HG03159 (cell line): ENCODE results near the gene CCDC91.
"Not testable (repeated sequence)": the region's sequence is repeated elsewhere in the genome, so short reads cannot be mapped to it uniquely, and the experiment has no call there.

Experiments
- ATAC-seq: cut with Tn5 transposase; IDR thresholded peaks from one replicate; pipeline ENCODE4 v1.9.1; 2021; ENCODE audit warnings: mild to moderate bottlenecking, moderate library complexity; ENCODE audit not compliant: unreplicated experiment

Gene CCDC91

DNA sequence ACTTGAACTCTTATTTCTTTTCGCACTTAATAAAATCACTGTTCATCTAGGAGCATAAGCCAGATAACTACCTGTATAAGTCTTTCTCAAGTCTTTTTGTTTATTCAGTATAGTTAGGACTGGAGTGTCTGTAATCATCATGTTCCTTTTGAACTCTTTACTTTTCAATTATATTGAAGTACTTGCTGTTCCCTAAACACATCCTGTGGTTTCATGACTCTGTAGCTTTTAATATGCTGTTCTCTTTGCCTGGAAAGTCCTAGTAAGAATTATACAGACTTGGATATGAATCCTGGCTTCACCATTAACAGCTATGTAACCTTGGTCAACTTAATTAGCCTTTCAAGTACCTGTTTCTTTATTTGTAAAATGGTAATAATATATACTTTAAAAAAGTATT is 88.2 kb downstream of the CCDC91 start:
- ATAC-seq, result no peak

GRCh38 chr12:28278960-28279359 is 88.7 kb downstream of the CCDC91 start:
- no peak for ATAC-seq

GRCh38 chr12:28286352-28286751 is 96.1 kb downstream of the CCDC91 start:
- no peak for ATAC-seq

GRCh38 chr12:28290262-28290661 is 100.0 kb downstream of the CCDC91 start:
- no peak for ATAC-seq

DNA sequence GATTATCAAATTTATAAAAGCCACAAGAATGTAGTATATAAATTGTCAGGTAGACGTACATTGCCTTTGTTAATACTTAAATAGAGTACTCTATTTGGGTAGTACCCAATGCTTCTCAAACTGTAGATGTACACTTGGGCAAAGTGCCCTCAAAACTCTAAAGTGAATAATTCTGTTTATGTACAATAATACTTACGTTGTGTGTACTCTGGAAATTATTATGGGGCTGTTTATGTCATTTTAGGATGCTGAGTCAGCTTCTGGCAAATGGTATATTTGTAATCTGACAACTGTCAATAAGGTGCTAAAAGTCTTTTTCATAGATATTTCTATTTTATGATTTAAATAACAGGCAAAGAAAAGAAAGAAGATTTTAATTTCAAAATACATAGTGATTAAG is 102.4 kb downstream of the CCDC91 start:
- ATAC-seq, result no peak

- no peak for ATAC-seq
Measured at GRCh38 chr12:28294300-28294699, 104.0 kb downstream of the CCDC91 start.

DNA sequence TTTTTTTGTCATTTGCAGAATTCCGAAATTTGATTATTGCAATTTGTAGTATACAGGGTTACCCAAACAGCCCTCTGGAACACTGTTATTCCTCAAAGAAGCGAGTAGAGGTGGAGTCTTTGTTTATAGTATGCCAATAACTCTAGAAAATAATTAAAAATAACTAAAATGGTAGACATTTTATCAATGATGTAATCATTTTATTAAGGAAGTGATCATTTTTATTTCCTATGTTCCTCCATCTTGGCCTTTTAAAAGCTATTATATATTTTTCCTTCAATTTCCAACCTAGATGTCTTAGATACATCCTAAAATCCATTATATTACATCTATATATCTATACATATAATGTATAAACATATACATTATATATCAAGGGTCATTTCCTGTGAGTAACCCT is 106.0 kb downstream of the CCDC91 start:
- no peak for ATAC-seq

- no peak for ATAC-seq
Measured at GRCh38 chr12:28303192-28303591, 112.9 kb downstream of the CCDC91 start.

GRCh38 chr12:28306535-28306934 is 116.3 kb downstream of the CCDC91 start:
- ATAC-seq, result no peak

DNA sequence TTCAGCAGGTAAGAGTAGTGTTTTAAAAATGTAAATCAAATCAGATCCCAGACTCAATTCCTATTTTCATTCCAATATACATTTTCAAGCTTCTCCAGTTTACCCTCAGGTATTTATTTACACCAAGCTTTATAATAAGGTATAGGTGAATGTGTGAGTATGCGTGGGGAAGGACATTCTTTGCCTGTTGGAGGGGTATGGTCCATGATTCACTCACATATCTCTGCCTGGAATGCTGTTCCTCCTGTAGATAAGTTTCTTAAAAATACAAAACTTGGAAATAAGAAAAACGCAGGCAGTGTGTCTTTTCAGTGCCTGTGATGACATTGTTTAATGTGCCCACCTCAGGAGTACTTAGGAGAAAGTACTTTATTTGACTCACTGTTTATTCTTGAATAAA is 118.6 kb downstream of the CCDC91 start:
- ATAC-seq, result no peak

GRCh38 chr12:28313631-28314030 is 123.4 kb downstream of the CCDC91 start:
- no peak for ATAC-seq

DNA sequence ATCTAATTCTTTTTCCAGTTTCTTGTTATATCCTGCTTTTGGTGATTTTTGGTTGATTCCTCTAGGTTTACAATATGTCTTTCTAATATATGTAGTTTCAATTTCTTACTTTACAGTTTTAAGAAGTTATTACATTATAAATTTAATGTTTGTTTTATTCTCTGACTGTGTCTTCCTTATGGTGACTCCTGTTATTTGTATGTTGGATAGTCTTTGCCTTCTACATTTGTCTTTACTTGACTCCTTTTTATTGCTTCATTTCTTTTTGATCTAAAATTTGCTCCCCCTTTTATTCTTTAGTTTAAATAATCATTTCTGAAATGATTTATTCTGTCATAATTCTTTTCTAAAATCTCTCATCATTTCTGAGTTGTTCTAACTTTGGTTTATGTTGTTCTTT is 125.8 kb downstream of the CCDC91 start:
- no peak for ATAC-seq

DNA sequence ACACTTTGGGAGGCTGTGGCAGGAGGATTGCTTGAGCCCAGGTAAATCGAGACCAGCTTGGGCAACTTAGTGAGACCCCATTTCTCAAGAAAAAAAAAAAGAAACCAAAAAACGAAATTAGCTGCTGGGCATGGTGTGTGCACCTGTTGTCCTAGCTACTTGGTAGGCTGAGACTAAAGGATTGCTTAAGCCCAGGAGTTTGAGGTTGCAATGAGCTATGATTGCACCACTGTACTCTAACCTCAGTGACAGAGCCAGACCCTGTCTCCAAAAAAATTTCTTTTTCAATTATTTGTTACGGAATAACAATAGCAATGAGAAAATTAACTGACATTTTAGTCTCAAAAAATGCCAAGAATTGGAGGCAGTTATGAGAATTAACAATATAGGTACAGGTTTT is 128.0 kb downstream of the CCDC91 start:
- no peak for ATAC-seq

DNA sequence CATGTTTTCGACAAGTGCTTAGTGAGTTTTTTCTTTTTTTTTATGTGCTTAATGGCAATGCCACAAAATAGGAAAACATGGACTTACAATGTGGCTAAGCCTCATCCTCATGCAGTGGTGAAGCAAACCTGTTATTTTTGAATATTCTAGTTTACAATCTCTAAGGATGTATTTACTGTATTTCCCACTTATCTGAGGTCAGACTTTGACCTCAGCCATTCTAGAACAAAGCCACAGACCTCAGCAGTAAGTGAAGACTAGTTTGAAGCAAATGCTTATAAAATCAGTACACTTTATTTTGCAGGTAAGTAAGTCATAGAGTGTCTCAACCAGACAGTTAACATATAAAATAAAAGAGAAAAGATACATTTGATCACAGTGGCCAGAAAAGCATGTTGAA is 130.1 kb downstream of the CCDC91 start:
- ATAC-seq, result no peak

DNA sequence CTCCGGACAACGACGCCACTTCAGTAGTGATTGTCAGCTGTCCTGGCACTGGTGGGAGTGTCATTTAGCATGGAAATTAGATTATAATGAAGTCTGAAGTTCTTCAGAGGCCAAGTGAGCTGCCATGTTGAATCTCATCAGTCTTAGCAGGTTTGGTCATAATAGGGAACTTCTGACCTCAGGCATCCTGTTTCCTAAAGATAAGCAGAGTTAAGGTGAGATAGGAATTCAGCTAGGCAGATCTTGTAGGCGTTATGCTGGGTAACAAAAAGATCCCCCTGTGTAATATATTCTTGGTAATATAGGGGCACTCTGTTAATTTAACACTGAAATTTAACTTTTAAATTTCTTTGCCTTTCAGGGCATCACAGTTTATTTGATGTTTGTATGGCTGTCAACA is 137.5 kb downstream of the CCDC91 start:
- ATAC-seq, result no peak

- ATAC-seq, result no peak
Measured at GRCh38 chr12:28328967-28329366, 138.7 kb downstream of the CCDC91 start.

DNA sequence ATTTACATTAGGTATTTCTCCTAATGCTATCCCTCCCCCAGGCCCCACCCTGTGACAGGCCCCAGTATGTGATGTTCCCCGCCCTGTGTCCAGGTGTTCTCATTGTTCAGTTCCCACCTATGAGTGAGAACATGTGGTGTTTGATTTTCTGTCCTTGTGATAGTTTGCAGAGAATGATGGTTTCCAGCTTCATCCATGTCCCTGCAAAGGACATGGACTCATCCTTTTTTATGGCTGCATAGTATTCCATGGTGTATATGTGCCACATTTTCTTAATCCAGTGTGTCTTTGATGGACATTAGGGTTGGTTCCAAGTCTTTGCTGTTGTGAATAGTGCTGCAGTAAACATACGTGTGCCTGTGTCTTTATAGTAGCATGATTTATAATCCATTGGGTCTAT is 139.5 kb downstream of the CCDC91 start:
- not testable (repeated sequence) for ATAC-seq

GRCh38 chr12:28330232-28330631 is 140.0 kb downstream of the CCDC91 start:
- ATAC-seq, result not testable (repeated sequence)

- ATAC-seq, result no peak
Measured at GRCh38 chr12:28331130-28331529, 140.9 kb downstream of the CCDC91 start.

DNA sequence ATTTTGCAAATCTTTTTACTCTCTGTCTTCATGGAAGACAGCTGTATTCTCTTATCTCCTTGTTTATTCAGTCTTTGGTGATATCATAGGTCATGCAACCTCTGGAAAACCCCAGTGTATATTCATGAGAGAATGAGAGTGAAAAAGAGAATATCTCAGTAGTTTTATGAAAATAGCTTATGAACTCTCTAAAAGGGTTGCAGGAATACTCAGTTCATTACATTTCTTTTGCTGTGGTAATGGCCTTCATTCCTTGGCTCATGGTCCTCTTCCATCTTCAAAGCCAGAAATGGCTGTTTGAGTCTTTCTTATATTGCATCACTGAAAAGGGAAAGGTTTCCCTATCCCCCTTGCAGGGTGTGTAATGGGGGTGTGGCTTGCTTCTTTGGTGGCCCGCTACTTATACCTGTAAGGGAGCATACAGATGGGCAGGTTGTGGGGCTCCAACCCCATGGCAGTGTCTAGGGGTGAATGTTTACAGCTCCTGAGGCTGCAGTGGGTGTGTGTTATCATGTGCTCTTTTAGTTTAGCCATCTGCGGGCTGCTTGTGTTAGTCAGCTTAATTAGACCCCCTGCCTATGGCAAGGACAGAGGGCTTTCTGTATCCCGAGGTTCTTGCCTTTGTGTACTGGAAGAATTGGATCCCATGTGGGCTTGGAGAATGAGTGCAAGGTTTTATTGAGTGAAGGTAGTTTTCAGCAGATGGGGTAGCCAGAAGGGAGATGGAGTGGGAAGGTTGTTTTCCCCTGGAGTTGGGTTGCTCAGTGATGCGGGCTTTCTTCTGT is 150.2 kb downstream of the CCDC91 start:
- no peak for ATAC-seq

GRCh38 chr12:28343713-28344112 is 153.5 kb downstream of the CCDC91 start:
- no peak for ATAC-seq

GRCh38 chr12:28346567-28346966 is 156.3 kb downstream of the CCDC91 start:
- no peak for ATAC-seq

DNA sequence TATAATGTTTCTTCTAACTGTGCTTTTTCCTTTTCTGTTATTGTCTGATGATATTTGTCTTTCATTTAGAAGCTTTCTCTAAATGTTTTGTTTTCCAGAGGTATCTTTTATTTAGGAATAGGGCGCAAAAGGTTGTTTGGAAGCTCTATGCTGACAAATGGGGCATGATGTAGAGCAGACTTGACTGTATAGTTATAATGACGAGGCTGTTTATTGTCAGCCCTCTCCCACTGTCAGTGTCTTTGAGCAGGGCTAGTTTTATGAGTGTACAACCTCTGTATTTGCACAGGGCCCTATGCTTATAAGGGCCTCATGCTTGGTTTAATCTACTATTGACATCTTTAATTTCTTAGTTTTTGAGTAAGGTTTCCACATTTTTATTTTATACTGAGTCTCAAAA is 158.9 kb downstream of the CCDC91 start:
- no peak for ATAC-seq
